HepG2 (cell line): Measurements from ENCODE around the gene BTAF1. TPM values are rescaled to one million over a fixed set of nuclear protein-coding genes. Genes with fewer than 3 reads are reported as not detected.

Source experiments
- BRCA1 ChIP-seq: sonication (generic); formaldehyde crosslinking; IDR thresholded peaks from 2 replicates; pipeline ENCODE4 v1.4.0; 2020; ENCODE audit warnings: missing genetic modification reagents
- EEA1 ChIP-seq: sonication (generic); formaldehyde crosslinking; IDR thresholded peaks from 2 replicates; pipeline ENCODE4 v1.5.1; 2020; ENCODE audit warnings: mild to moderate bottlenecking, missing genetic modification reagents, borderline replicate concordance
- ERF ChIP-seq: IDR thresholded peaks from 2 replicates; pipeline ENCODE4 v1.6.1; 2018; ENCODE audit warnings: missing biosample characterization, missing genetic modification reagents
- KDM1A ChIP-seq: IDR thresholded peaks from 2 replicates; pipeline ENCODE4 v1.6.1; 2016; ENCODE audit warnings: missing compliant biosample characterization
- NCOA2 ChIP-seq: sonication (generic); formaldehyde crosslinking; IDR thresholded peaks from 2 replicates; pipeline ENCODE4 v1.8.0; 2022; ENCODE audit warnings: inconsistent platforms
- POLR2AphosphoS5 ChIP-seq: IDR thresholded peaks from 2 replicates; pipeline ENCODE4 v1.6.1; 2012; ENCODE audit warnings: low read depth, low read length
- RELA ChIP-seq: sonication (generic); formaldehyde crosslinking; IDR thresholded peaks from 2 replicates; pipeline ENCODE4 v1.4.0; 2020; ENCODE audit warnings: missing genetic modification reagents
- RERE ChIP-seq: IDR thresholded peaks from 2 replicates; pipeline ENCODE4 v1.6.1; 2016; ENCODE audit warnings: low read depth, missing genetic modification reagents, missing compliant biosample characterization
- SNAI1 ChIP-seq: sonication (generic); formaldehyde crosslinking; IDR thresholded peaks from 2 replicates; pipeline ENCODE4 v1.5.0; 2020; ENCODE audit warnings: mild to moderate bottlenecking, missing genetic modification reagents, borderline replicate concordance
- SP1 ChIP-seq, 2 experiments: fragments of 450-650 bp in 1 of 2; sonication (generic) in 1 of 2; formaldehyde crosslinking in 1 of 2; IDR thresholded peaks; 2 replicates each; pipeline versions ENCODE4 v1.4.0 to v1.6.1; 2016 to 2020; ENCODE audit warnings: missing genetic modification reagents in 1 of 2
- TFAP4 ChIP-seq: sonication (generic); IDR thresholded peaks from 2 replicates; pipeline ENCODE4 v1.6.1; 2016; ENCODE audit warnings: low read depth, borderline replicate concordance
- U2AF1 ChIP-seq: fragments of 200-400 bp; formaldehyde crosslinking; optimal IDR thresholded peaks from 2 replicates; pipeline ENCODE3; 2017; ENCODE audit warnings: mild to moderate bottlenecking, low read depth, low read length
- ZNF138 ChIP-seq: sonication (generic); formaldehyde crosslinking; IDR thresholded peaks from 2 replicates; pipeline ENCODE4 v1.5.0; 2020; ENCODE audit warnings: mild to moderate bottlenecking, low read depth, missing genetic modification reagents
- ZNF326 ChIP-seq: sonication (generic); formaldehyde crosslinking; IDR thresholded peaks from 2 replicates; pipeline ENCODE4 v1.4.0; 2020; ENCODE audit warnings: missing genetic modification reagents, borderline replicate concordance
- ZNF362 ChIP-seq: sonication (generic); formaldehyde crosslinking; IDR thresholded peaks from 2 replicates; pipeline ENCODE4 v1.4.0; 2020; ENCODE audit warnings: missing genetic modification reagents, mild to moderate bottlenecking, borderline replicate concordance
- ZNF431 ChIP-seq: sonication (generic); formaldehyde crosslinking; IDR thresholded peaks from 2 replicates; pipeline ENCODE4 v1.9.0; 2022; ENCODE audit warnings: missing genetic modification reagents, low read depth, mild to moderate bottlenecking, borderline replicate concordance
- ZNF543 ChIP-seq: sonication (generic); formaldehyde crosslinking; IDR thresholded peaks from 2 replicates; pipeline ENCODE4 v1.4.0; 2020; ENCODE audit warnings: mild to moderate bottlenecking, missing genetic modification reagents
- ZNF577 ChIP-seq: sonication (generic); formaldehyde crosslinking; IDR thresholded peaks from 2 replicates; pipeline ENCODE4 v1.4.0; 2020; ENCODE audit warnings: mild to moderate bottlenecking, low read depth, missing genetic modification reagents, borderline replicate concordance
- ZNF740 ChIP-seq: sonication (generic); formaldehyde crosslinking; IDR thresholded peaks from 2 replicates; pipeline ENCODE4 v1.4.0; 2020; ENCODE audit warnings: missing genetic modification reagents
- polyA plus RNA-seq, 8 experiments: library from polyadenylated mRNA; depleted of rRNA in 3 of 8; stranded (reverse) in 7 of 8; unstranded in 1 of 8; fragments of >200 nt; fragmentation: Illumina TruSeq in 4 of 8; extraction: Trizol in 4 of 8; gene quantifications; 2 replicates each; pipeline versions ENCODE4 v1.2.1 to v1.2.3, GENCODE V29; 2011 to 2016; ENCODE audit warnings: low read depth in 4 of 8, missing spikeins in 1 of 8, mixed read lengths in 1 of 8; ENCODE audit not compliant: insufficient read depth in 1 of 8
- total RNA-seq, 5 experiments: library from RNA; depleted of rRNA; stranded (reverse); fragments of >200 nt; fragmentation: Illumina TruSeq; extraction: Trizol; gene quantifications; 2 replicates each; pipeline ENCODE4 v1.2.3, GENCODE V29; 2016; ENCODE audit warnings: low read depth in 1 of 5

Gene BTAF1
- total and polyA plus RNA-seq, 2 of the 13 experiments (the other 11 are each of a cell fraction or from before 2014, with no cell fraction given): 38.6 to 54.1 TPM

- TF ChIP-seq TFAP4: peak; percentile 59; the same call in 1 of the 2 replicates
- TF ChIP-seq SNAI1 (CRISPR knock-in tag): peak; percentile 72; the same call in 1 of the 2 replicates
- peak; percentile 94; the same call in 1 of the 2 replicates for TF ChIP-seq EEA1
- 0 out of 2 replicates have a peak, but pooled peaks have one; percentile 16 for TF ChIP-seq ZNF362 (CRISPR knock-in tag)
- TF ChIP-seq ZNF543 (CRISPR knock-in tag): peak; percentile 78; the same call in 1 of the 2 replicates
- 0 out of 2 replicates have a peak, but pooled peaks have one; percentile 9 for TF ChIP-seq KDM1A (CRISPR knock-in tag)
- TF ChIP-seq U2AF1: no peak
- TF ChIP-seq RERE (CRISPR knock-in tag): no peak; the same call in 1 of the 2 replicates
- no peak; the same call in 1 of the 2 replicates for TF ChIP-seq BRCA1 (CRISPR knock-in tag)
- no peak for TF ChIP-seq ZNF577 (CRISPR knock-in tag)
- TF ChIP-seq NCOA2 (CRISPR knock-in tag): peak; percentile 32; the same call in 1 of the 2 replicates
- peak; percentile 63; the same call in 1 of the 2 replicates for TF ChIP-seq ERF (CRISPR knock-in tag)
- 0 out of 2 replicates have a peak, but pooled peaks have one; percentile 37 for TF ChIP-seq RELA (CRISPR knock-in tag)
- peak; percentile 82; the same call in 1 of the 2 replicates for TF ChIP-seq ZNF138 (CRISPR knock-in tag)
- peak; percentile 91 for TF ChIP-seq ZNF431 (CRISPR knock-in tag)
- no peak for TF ChIP-seq SP1 (IDR thresholded peaks at IDR 0.05)
- no peak for TF ChIP-seq SP1 (CRISPR knock-in tag; IDR thresholded peaks at IDR 0.05)
- TF ChIP-seq ZNF326 (CRISPR knock-in tag): no peak
- TF ChIP-seq ZNF740: no peak
- peak; percentile 98 for TF ChIP-seq POLR2AphosphoS5
These were observed at the start of gene BTAF1 (continued) for GRCh38 chr10:91923371-91924211.
